NCI-H748 (cell line): ENCODE measurements around the gene ZNF574.
"Not testable (repeated sequence)": the region's sequence is repeated elsewhere in the genome, so short reads cannot be mapped to it uniquely, and the experiment has no call there.

Experiments
- DNase-seq: peaks from one replicate; lab custom pipeline; 2025; ENCODE audit not compliant: unreplicated experiment; lab: John Stamatoyannopoulos, UW

The ZNF574 gene

GRCh38 chr19:42096255-42096837 is 20.4 kb downstream of the ZNF574 start:
- no peak for DNase-seq

DNA sequence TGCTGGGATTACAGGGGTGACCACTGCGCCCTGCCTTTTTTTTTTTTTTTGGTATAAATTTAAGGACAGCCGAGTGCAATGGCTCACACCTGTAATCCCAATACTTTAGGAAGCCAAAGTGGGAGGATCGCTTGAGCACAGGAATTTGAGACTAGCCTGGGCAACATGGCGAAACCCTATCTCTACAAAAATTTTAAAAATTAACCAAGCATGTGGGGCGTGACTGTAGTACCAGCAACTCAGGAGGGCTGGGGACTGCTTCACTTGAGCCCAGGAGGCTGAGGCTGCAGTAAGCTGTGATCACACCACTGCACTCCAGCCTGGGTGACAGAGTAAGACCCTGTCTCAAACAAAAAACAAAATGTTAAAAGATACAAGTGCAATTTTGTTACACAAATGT is 21.5 kb downstream of the ZNF574 start:
- DNase-seq = no peak

GRCh38 chr19:42098781-42099180 is 22.8 kb downstream of the ZNF574 start:
- no peak for DNase-seq

DNA sequence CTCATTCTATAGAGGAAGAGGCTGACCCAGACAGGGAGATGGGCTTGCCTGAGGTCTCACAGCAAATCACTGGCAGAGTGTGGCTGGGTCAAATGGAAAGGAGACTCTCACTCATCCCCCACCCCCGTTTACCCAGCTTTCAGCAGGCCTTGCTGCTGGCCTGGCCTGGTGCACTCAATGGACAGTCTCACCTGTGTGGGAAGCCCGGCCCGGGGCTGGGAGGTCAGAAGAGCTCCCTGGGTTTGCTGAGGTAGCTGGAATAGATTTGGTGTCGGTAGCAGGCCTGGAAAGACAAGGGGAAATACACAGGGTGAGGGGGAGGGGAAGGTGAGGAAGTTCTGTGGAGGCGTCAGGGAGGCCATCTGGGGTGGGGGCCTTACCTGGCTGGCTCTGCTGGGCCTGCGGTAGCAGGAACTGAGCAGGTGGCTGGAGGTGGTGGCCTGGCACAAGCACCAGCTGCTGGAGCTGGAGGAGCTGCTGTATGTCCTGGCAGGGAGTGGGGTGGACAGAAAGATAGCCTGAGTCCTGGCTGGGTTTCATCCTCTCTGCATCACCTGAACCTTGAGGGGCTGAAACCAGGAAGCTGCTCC is 23.5 kb downstream of the ZNF574 start:
- DNase-seq = no peak

DNA sequence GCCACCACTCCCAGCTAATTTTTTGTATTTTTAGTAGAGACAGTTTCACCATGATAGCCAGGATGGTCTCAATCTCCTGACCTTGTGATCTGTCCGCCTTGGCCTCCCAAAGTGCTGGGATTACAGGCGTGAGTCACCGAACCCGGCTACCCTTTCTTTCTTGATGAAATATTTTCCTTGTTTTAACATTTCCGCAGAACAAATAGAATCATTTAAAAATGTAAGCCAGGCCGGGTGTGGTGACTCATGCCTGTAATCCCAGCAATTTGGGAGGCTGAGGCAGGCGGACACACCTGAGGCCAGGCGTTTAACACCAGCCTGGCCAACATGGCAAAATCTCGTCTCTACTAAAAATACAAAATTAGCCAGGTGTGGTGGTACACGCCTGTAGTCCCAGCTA is 24.3 kb downstream of the ZNF574 start:
- not testable (repeated sequence) for DNase-seq

- DNase-seq = no peak
These were observed 26.9 kb downstream of the ZNF574 start for GRCh38 chr19:42102877-42103276.

DNA sequence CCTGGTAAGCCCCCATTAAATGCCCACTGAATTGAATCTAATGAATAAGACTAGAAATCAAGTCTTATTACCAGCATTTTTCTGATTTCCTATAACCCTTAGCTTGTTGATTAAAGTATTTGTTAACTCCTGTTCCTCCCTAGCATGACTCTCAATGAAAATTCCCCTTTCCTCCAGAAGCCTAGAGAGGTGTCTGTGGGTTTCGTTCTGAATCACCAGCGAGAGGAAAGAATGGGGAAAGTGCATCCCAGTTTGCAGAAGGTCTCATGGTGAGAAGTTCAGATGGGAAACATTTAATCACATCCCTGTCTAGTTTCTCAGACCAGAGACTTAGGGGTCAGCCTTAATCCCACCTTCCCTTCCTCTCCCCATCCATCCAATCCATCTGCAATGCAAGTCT is 29.4 kb downstream of the ZNF574 start:
- no peak for DNase-seq

DNA sequence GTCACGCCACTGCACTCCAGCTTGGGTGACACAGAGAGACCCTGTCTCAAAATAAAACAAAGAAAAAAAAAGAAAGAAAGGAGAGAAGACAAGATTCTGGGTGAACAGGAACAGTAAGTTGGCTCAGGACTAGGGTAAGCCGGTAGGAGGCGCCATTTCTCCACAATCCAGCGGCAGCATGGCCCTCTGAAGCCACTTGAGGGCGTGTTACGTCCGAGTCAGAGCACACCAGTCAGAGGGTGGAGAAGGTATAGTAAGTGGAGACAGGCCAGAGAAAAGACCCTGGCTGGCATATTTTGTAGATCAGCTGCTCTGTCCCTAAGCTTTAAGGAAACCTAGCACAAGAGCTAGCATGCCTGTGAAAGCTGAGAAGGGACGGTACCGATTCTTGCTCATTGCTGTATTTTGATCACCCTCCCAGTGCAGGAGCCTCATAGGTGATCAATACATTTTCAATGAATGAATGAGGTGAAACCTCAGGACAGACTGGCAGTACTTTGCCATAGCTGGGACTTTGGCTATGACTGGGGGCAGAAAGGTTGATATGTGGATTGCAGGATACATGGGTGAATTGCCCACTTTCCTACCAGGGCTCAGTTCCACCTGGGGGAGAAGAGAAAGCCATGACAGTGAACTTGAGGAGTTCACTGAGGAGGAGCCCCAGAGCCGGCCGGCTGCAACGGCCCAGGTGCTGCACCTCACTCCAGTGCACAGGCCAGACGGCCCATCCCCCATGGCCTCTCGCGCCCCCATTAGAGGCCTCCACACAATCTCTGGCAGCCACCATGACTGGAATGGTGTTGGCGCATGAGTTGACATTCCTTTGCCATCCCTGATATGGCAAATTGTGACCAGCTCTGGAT is 32.8 kb downstream of the ZNF574 start:
- peak; percentile 90 for DNase-seq

GRCh38 chr19:42109896-42110295 is 33.9 kb downstream of the ZNF574 start:
- DNase-seq = no peak

GRCh38 chr19:42110658-42111057 is 34.7 kb downstream of the ZNF574 start:
- DNase-seq = no peak

DNA sequence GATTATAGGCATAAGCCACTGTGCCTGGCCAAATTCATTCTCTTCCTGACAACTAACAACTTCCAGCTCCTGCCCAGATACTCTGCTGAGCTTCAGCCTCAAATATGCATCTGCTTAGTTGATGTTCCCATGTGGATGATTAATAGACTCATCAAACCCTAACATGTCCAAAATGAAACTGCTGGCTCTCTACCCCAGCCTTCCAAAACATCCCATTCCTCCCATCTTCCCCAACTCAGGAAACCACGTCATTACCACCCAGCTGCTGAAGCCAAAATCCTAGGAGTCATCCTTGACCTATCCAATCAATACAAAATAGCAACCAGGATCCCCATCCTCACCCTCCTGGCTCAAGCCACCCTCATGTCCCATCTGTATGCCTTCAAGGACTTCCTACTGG is 35.4 kb downstream of the ZNF574 start:
- no peak for DNase-seq

DNA sequence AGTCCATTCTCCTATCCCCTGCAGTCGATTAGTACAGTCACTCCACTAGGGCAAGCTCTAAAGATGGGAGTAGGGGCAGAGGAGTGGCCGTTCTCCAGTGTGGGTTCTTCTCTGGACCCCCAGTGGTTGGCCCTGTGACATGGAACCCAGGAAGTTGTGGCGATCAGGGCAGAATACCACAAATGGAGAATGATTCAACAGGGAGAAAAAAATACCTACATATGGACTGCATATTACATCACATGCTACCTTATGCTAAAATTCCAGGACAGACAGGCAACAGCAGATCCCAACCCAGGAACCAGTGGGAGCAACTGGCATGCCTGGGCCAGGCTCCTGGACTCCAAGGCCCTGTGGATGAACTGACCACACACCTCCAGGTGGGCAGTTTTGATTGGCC is 35.8 kb downstream of the ZNF574 start:
- DNase-seq = no peak

- DNase-seq = no peak
These were observed 37.8 kb downstream of the ZNF574 start for GRCh38 chr19:42113641-42114348.

GRCh38 chr19:42114412-42114811 is 38.4 kb downstream of the ZNF574 start:
- DNase-seq = no peak

DNA sequence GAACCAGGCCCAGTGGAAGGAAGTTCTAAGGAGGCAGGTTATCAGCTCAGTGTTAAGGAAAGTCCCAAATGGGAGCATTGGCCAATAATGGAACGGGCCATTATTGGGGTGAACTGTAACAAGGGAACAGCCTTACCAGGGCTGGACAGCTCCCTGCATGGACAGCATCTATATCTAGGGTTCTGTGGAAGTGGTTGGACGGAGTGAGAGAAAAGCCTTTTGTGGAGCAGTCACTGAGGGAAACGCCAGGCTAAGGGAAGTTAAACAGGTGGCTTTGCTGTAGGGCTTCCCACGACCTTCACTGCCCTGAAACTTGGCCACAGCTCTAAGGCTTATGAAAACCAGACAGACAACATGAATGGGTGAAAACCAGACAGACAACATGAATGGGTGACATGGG is 39.3 kb downstream of the ZNF574 start:
- no peak for DNase-seq

DNA sequence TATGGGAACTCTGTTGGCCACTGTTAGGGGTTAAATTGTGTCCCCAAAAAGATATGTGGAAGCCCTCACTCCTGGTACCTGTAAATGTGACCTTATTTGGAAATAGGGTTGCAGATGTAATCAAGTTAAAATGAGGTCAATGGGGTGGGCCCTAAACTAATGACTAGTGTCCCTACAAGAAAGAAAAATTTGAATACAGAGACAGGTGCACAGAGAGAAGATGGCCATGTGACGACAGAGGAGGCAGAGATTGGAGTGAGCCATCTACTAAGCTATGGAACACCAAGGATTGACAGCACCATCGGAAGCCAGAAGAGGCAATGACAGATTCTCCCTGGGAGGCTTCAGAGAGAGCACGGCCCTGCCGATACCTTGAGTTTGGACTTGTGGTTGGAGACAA is 39.7 kb downstream of the ZNF574 start:
- no peak for DNase-seq

DNA sequence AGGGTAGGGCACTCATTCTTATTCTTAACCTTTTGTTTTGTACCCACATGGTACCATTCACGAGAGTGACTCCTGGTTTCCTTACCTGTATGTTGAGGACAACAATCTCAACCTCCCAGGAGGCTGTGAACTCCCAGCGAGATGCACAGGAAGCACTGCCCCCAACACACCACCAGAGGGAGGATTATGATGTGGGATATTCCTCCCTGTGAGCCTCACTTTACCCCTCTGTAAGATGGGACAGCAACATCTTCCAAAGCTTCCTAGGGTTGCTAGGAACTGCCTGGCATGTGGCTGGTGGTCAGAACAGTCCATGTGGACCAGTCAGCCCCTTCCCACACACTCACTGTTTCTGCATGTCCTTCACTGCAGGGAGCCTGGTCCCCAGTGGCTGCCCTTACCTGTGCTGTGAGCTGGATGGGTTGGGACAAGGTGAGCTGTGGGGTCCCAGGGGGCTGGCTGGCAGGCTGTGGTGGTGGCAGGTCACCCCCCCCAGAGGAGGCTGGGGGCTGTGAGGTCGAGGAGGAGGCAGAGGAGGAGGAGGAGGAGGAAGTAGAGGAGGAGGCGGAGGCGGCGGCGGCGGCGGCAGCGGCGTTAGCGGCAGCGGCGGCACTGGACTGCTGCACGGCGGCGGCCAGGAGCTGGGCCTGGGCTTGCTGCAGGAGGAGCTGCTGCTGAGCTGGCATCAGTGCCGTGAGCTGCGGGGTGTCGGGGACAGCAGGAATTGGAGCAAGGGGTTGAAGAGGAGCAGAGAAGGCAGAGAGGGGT is 40.5 kb downstream of the ZNF574 start:
- DNase-seq = no peak

- no peak for DNase-seq
These were observed 41.1 kb downstream of the ZNF574 start for GRCh38 chr19:42117076-42117475.

- no peak for DNase-seq
These were observed 44.5 kb downstream of the ZNF574 start for GRCh38 chr19:42120276-42120980.

- no peak for DNase-seq
These were observed 45.2 kb downstream of the ZNF574 start for GRCh38 chr19:42121036-42121621.
